ENCODE measurements around the gene PGM5. TPM values are rescaled to one million over a fixed set of nuclear protein-coding genes. Genes with fewer than 3 reads are reported as not detected.

Gene PGM5
- total and polyA plus RNA-seq, 2 of the 4 experiments (the other 2 are of a cell fraction), result 8.3 to 14.7 TPM

GRCh38 chr9:68508547-68508946 lies 152.1 kb downstream of the PGM5 start:
- Histone ChIP-seq H2AK9ac (replicated peaks; ENCODE audit: low read depth, low read length, poor library complexity) (no peak overlapping the region), H3K27ac (ENCODE audit: insufficient read depth, low read length) (no peak overlapping the region), H3K18ac (ENCODE audit: low read depth, low read length) (no peak overlapping the region), H3K4me2 (ENCODE audit: low read depth, low read length) (no peak overlapping the region), H4K8ac (ENCODE audit: low read depth in 2 of 2, low read length in 2 of 2) (no peak overlapping the region), H3K27me3 (ENCODE audit: control insufficient read depth, insufficient read depth, low read length) (no peaks in the 10 kb centered on the region), H3K9me1 (ENCODE audit: insufficient read depth, low read length) (no peaks in the 10 kb centered on the region), H3K79me1 (ENCODE audit: low read depth in 1 of 2, low read length in 2 of 2) (no peaks in the 10 kb centered on the region), H3K9me3 (ENCODE audit: control insufficient read depth, insufficient read depth, low read length) (no peaks in the 10 kb centered on the region), H3K56ac (ENCODE audit: extremely low read depth, insufficient read depth, low read length) (no peak overlapping the region), H2BK20ac (ENCODE audit: low read depth, low read length) (no peak overlapping the region), H2AFZ (replicated peaks; ENCODE audit: low read length, poor library complexity) (no peak overlapping the region), H3K14ac (replicated peaks; ENCODE audit: low read depth, low read length) (no peak overlapping the region), H2BK5ac (ENCODE audit: low read depth, low read length, poor library complexity, severe bottlenecking) (no peak overlapping the region), H4K5ac (ENCODE audit: low read depth, low read length) (peak overlapping the region; percentile 63; the same call in 1 of the 2 replicates), H2AK5ac (ENCODE audit: low read depth, low read length) (0 out of 2 replicates have a peak overlapping the region, but pooled peaks have one; percentile 40), H3K36me3 (ENCODE audit: control insufficient read depth, insufficient read depth, low read length) (no peaks in the 10 kb centered on the region), H4K20me1 (ENCODE audit: insufficient read depth, low read length) (no peaks in the 10 kb centered on the region), H3K4me1 (ENCODE audit: control insufficient read depth, insufficient read depth, low read length) (peaks cover 2% of the 10 kb centered on the region; the same call in 1 of the 2 replicates), H3K4me3 (ENCODE audit: insufficient read depth, low read depth, low read length) (no peak overlapping the region), H3K4ac (ENCODE audit: low read depth, low read length) (no peak overlapping the region), H2BK120ac (ENCODE audit: low read depth, low read length) (no peak overlapping the region), H3K9ac (ENCODE audit: low read depth, low read length) (no peak overlapping the region), H2BK15ac (ENCODE audit: low read depth, low read length) (no peak overlapping the region), H3K23ac (ENCODE audit: low read depth, low read length) (no peak overlapping the region), H4K91ac (ENCODE audit: insufficient read depth, low read depth, low read length) (no peak overlapping the region)
- intact Hi-C loops (cut with micrococcal nuclease) (loop anchor here (5.0 kb wide), 2 partner anchors 64 to 151 kb away; partner anchors contain the start of gene PGM5), dilution Hi-C loops (cut with HindIII; ENCODE audit: low sequenced_read_pairs, unreplicated experiment) (no loop called here), in situ Hi-C loops (cut with MboI; ENCODE audit: low sequenced_read_pairs) (no loop called here)
- no CpG with 5 or more reads among the region's 2 CpGs for WGBS, 2 experiments (ENCODE audit: extremely low coverage in 2 of 2, insufficient read length in 1 of 2)
- ATAC-seq (ENCODE audit: low read depth), result no peak
- ChIA-PET POLR2A (ENCODE audit: unreplicated experiment) (no interaction called here), CTCF (interaction anchor here (0.9 kb wide), 2 partner anchors 9 to 50 kb away, joined by 3 read pairs; no protein-coding TSS in a partner anchor)
- DNase-seq, result no peak
- no TSS peak for BruUV-seq (replicated peaks)
- TF ChIP-seq RAD21 (IDR thresholded peaks at IDR 0.05; ENCODE audit: low read length) (no peak), MAFK (IDR thresholded peaks at IDR 0.05; ENCODE audit: low read depth, low read length) (no peak), RCOR1 (IDR thresholded peaks at IDR 0.05; ENCODE audit: insufficient replicate concordance, low read length) (no peak), RFX5 (IDR thresholded peaks at IDR 0.05; ENCODE audit: low read depth, low read length) (no peak), MXI1 (IDR thresholded peaks at IDR 0.05; ENCODE audit: borderline replicate concordance, low read depth, low read length) (no peak), CTCF (conservative IDR thresholded peaks at IDR 0.05; ENCODE audit: low read depth, low read length) (no peak), NFE2L2 (IDR thresholded peaks at IDR 0.05; ENCODE audit: low read depth, low read length) (no peak), MAZ (IDR thresholded peaks at IDR 0.05; ENCODE audit: borderline replicate concordance, low read depth, low read length) (no peak), FOS (IDR thresholded peaks at IDR 0.05; ENCODE audit: low read depth, low read length) (no peak), CHD1 (IDR thresholded peaks at IDR 0.05; ENCODE audit: low read depth, low read length) (no peak), USF2 (IDR thresholded peaks at IDR 0.05; ENCODE audit: low read depth, low read length) (no peak), BHLHE40 (IDR thresholded peaks at IDR 0.05; ENCODE audit: low read depth, low read length) (no peak), POLR2A (IDR thresholded peaks at IDR 0.05; ENCODE audit: low read depth, low read length) (no peak), ELK1 (IDR thresholded peaks at IDR 0.05; ENCODE audit: borderline replicate concordance, low read depth, low read length) (no peak), SMC3 (IDR thresholded peaks at IDR 0.05; ENCODE audit: low read depth, low read length) (no peak), CEBPB (IDR thresholded peaks at IDR 0.05; ENCODE audit: low read depth, low read length) (no peak)
